Activated CD8-positive, alpha-beta T cell treated with anti-CD3 and anti-CD28 coated beads, Interleukin-2, amount 10 ng/mL, durations not matched to agents 7 days and 5 days (primary cell): ENCODE results near the gene BBS5. TPM values are rescaled to one million over a fixed set of nuclear protein-coding genes. Genes with fewer than 3 reads are reported as not detected.
A peak's percentile ranks its signal among the peaks of the same experiment; 100 is the strongest.
"Not testable (repeated sequence)": the region's sequence is repeated elsewhere in the genome, so short reads cannot be mapped to it uniquely, and the experiment has no call there.

Source experiments
- ATAC-seq: fragments of 150-1000 bp; cut with Tn5 transposase; one replicate; pipeline ENCODE4 v1.10.0; 2021; ENCODE audit warnings: moderate library complexity
- CTCF ChIA-PET: fragments of 350-600 bp; sonication (Branson Sonifier 250); formaldehyde crosslinking; loops from one replicate; lab custom pipeline; 2021; ENCODE audit warnings: antibody characterized with exemption; lab: Charles Lee
- POLR2A ChIA-PET: fragments of 350-600 bp; sonication (Branson Sonifier 250); formaldehyde crosslinking; loops from one replicate; lab custom pipeline; 2021; ENCODE audit warnings: antibody characterized with exemption; lab: Charles Lee
- DNase-seq: peaks from one replicate; pipeline ENCODE4 v3.0.0-alpha.2; 2020
- H3K27ac Mint-ChIP-seq: one replicate; pipeline ENCODE4 v1.8.0; 2021; ENCODE audit warnings: mild to moderate bottlenecking, mixed read lengths
- H3K27me3 Mint-ChIP-seq: one replicate; pipeline ENCODE4 v1.8.0; 2021; ENCODE audit warnings: low read depth, mixed read lengths
- H3K36me3 Mint-ChIP-seq: one replicate; pipeline ENCODE4 v1.8.0; 2021; ENCODE audit warnings: low read depth, mixed read lengths
- H3K4me1 Mint-ChIP-seq: one replicate; pipeline ENCODE4 v1.8.0; 2021; ENCODE audit warnings: low read depth, mixed read lengths
- H3K4me3 Mint-ChIP-seq: one replicate; pipeline ENCODE4 v1.8.0; 2021; ENCODE audit warnings: mild to moderate bottlenecking, mixed read lengths
- H3K9me3 Mint-ChIP-seq: one replicate; pipeline ENCODE4 v1.8.0; 2022; ENCODE audit warnings: mixed read lengths; ENCODE audit not compliant: insufficient read depth
- total RNA-seq, 2 experiments: library from RNA; stranded (reverse); gene quantifications; one replicate each; pipeline ENCODE4 v1.2.3, GENCODE V29; 2021

BBS5 gene
- 1 to 10 TPM; 1.9 to 2.2 TPM for total RNA-seq

DNA sequence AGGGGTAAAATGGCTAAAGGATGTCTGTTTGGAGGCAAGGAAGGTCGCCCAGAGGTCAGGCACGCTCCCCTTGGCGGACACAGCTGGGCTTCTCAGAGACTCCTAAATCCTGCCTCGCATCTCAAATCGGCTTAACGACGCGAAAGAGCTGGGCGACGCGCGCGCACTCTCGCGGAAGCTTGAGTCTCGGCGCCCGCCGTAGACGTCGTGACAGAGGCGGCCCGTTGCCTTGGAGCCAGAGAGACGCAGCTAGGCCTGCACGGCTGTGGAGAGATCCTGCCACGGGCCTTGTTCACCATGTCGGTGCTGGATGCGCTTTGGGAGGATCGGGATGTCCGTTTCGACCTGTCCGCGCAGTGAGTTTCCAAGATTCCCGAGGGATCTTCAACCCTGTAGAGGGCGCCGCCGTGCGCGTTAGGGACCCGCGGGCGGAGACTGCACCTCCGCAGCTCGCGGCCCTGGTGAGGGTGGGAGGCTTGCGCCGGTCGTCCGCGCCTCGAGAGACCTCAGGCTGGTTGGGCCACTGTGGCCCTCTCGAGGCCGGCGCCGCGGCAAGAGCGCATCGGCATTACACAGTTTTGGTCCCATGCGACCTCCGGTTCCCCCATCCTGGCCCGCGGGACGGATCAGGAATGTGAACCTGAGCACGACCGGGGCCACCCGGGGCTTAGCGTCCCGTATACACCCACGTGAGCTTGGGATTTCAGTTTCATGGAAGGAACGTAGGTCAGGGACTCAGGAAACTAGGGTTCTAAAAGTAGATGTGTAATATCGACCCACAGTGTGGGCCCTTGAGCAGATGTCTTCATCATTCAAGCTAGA lies at the start of gene BBS5:
BBS5 (plus strand) TSS at position 238 of the 822 bp plus-strand sequence; CDS start at position 298, 60 bp downstream.
- peak within 1 kb of the TSS; percentile 84 for H3K4me3 Mint-ChIP-seq
- ATAC-seq, result peak; percentile 98
- POLR2A ChIA-PET, result interaction anchor here (0.5 to 1.2 kb wide), 2 partner anchors 105 to 345 kb away, joined by 3 to 4 read pairs; partner anchors contain the start of gene METTL5
- peak; percentile 85 for DNase-seq
- peaks cover 19% of the 10 kb centered on the region for H3K4me1 Mint-ChIP-seq
- CTCF ChIA-PET, result interaction anchor here (0.9 to 2.1 kb wide), 11 partner anchors 8 to 349 kb away, joined by 3 to 11 read pairs (median 3); partner anchors contain the start of gene FASTKD1
- H3K36me3 Mint-ChIP-seq, result no peaks in the 10 kb centered on the region
- no peaks in the 10 kb centered on the region for H3K9me3 Mint-ChIP-seq
- H3K27ac Mint-ChIP-seq, result peak within 1 kb of the TSS; percentile 64
- no peaks in the 10 kb centered on the region for H3K27me3 Mint-ChIP-seq

DNA sequence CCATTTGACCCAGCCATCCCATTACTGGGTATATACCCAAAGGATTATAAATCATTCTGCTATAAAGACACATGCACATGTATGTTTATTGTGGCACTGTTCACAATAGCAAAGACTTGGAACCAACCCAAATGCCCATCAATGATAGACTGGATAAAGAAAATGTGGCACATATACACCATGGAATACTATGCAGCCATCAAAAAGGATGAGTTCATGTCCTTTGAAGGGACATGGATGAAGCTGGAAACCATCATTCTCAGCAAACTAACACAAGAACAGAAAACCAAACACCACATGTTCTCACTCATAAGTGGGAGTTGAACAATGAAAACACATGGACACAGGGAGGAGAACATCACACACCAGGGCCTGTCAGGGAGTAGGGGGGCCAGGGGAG lies 47.5 kb upstream of the BBS5 start:
- H3K4me3 Mint-ChIP-seq, CTCF ChIA-PET, ATAC-seq, H3K27ac Mint-ChIP-seq, H3K9me3 Mint-ChIP-seq, H3K36me3 Mint-ChIP-seq, POLR2A ChIA-PET, DNase-seq, H3K4me1 Mint-ChIP-seq: not testable (repeated sequence)
- H3K27me3 Mint-ChIP-seq, result peaks cover 15% of the 10 kb centered on the region

- ATAC-seq, H3K36me3 Mint-ChIP-seq, H3K4me3 Mint-ChIP-seq, DNase-seq, H3K27ac Mint-ChIP-seq, POLR2A ChIA-PET, H3K9me3 Mint-ChIP-seq, H3K4me1 Mint-ChIP-seq: not testable (repeated sequence)
- CTCF ChIA-PET, result interaction anchor here (1.2 kb wide), 1 partner anchor 325 kb away, joined by 3 read pairs; no protein-coding TSS in a partner anchor
- H3K27me3 Mint-ChIP-seq, result peaks cover 25% of the 10 kb centered on the region
Observed at GRCh38 chr2:169434236-169434635, 45.1 kb upstream of the BBS5 start.

GRCh38 chr2:169438466-169439072 lies 40.7 kb upstream of the BBS5 start:
- peaks cover 5% of the 10 kb centered on the region for H3K4me1 Mint-ChIP-seq
- no peak for DNase-seq
- H3K27me3 Mint-ChIP-seq, result peaks cover 40% of the 10 kb centered on the region
- no peak overlapping the region for H3K4me3 Mint-ChIP-seq
- ChIA-PET POLR2A (interaction anchor here (0.6 kb wide), 1 partner anchor 382 kb away, joined by 4 read pairs; no protein-coding TSS in a partner anchor), CTCF (interaction anchor here (1.0 kb wide), 1 partner anchor 14 kb away, joined by 3 read pairs; no protein-coding TSS in a partner anchor)
- H3K36me3 Mint-ChIP-seq, result no peaks in the 10 kb centered on the region
- no peak overlapping the region for H3K27ac Mint-ChIP-seq
- no peaks in the 10 kb centered on the region for H3K9me3 Mint-ChIP-seq
- ATAC-seq, result no peak

DNA sequence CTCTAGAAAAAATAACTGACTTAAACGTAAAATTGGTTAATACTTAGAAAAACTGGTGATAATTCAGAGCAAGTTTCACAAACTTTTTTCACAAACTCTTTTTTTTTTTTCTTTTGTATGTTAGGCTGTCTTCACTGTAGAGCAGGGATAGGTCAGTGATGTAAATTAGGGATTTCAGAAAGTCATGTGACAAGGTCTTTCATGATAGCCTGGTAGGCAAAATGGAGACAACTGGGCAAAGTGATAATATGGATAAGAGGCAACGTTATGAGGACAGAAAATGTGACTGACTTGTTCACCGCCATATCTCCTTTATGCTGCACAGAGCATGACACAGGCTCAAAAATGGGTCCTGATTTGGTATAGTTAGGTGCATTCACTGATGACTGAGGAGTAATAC lies 39.4 kb upstream of the BBS5 start:
- Mint-ChIP-seq H3K27ac (no peak overlapping the region), H3K4me3 (no peak overlapping the region), H3K36me3 (no peaks in the 10 kb centered on the region), H3K9me3 (no peaks in the 10 kb centered on the region), H3K27me3 (peaks cover 39% of the 10 kb centered on the region), H3K4me1 (peaks cover 5% of the 10 kb centered on the region)
- ChIA-PET CTCF (no interaction called here), POLR2A (no interaction called here)
- no peak for ATAC-seq
- no peak for DNase-seq

GRCh38 chr2:169446452-169446851 lies 32.8 kb upstream of the BBS5 start:
- POLR2A ChIA-PET, result no interaction called here
- H3K36me3 Mint-ChIP-seq, result no peaks in the 10 kb centered on the region
- no peaks in the 10 kb centered on the region for H3K9me3 Mint-ChIP-seq
- no peak overlapping the region for H3K4me3 Mint-ChIP-seq
- H3K27ac Mint-ChIP-seq, result no peak overlapping the region
- no peaks in the 10 kb centered on the region for H3K4me1 Mint-ChIP-seq
- ATAC-seq (no peak), DNase-seq (no peak)
- CTCF ChIA-PET, result no interaction called here
- peaks cover 9% of the 10 kb centered on the region for H3K27me3 Mint-ChIP-seq

- H3K27ac Mint-ChIP-seq, result no peak overlapping the region
- CTCF ChIA-PET, result no interaction called here
- no peak for DNase-seq
- peaks cover 4% of the 10 kb centered on the region for H3K27me3 Mint-ChIP-seq
- H3K36me3 Mint-ChIP-seq, result no peaks in the 10 kb centered on the region
- H3K9me3 Mint-ChIP-seq, result no peaks in the 10 kb centered on the region
- ATAC-seq, result no peak
- POLR2A ChIA-PET, result no interaction called here
- H3K4me3 Mint-ChIP-seq, result no peak overlapping the region
- no peaks in the 10 kb centered on the region for H3K4me1 Mint-ChIP-seq
Observed at GRCh38 chr2:169448316-169448715, 31.0 kb upstream of the BBS5 start.

DNA sequence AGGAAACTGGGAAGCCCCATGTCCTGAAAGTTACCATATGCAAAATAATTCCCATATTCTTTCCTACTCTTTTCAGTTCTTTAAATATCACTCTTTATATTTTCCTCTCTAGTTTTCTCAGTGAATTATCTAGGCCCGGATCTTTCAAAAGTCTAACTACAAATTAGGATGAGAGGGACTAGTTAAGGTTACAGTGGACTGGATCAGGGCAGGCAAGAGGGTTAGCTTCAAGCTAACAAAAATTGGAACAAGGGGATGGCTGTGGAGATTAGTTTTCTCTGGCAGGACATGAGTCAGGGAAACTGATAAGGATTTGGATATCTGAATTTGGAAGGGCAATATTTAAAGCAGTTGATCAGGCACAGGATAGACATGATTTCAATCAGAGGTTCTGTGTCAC lies 30.4 kb upstream of the BBS5 start:
- POLR2A ChIA-PET, result no interaction called here
- Mint-ChIP-seq H3K9me3 (no peaks in the 10 kb centered on the region), H3K36me3 (no peaks in the 10 kb centered on the region), H3K27ac (no peak overlapping the region), H3K4me1 (no peaks in the 10 kb centered on the region), H3K4me3 (no peak overlapping the region), H3K27me3 (peaks cover 5% of the 10 kb centered on the region)
- DNase-seq, result no peak
- CTCF ChIA-PET, result no interaction called here
- ATAC-seq, result no peak

- no peak overlapping the region for H3K4me3 Mint-ChIP-seq
- POLR2A ChIA-PET, result no interaction called here
- CTCF ChIA-PET, result interaction anchor here (0.6 to 2.2 kb wide), 9 partner anchors 11 to 479 kb away, joined by 3 to 6 read pairs (median 4); no protein-coding TSS in a partner anchor
- H3K27me3 Mint-ChIP-seq, result peaks cover 10% of the 10 kb centered on the region
- no peaks in the 10 kb centered on the region for H3K9me3 Mint-ChIP-seq
- DNase-seq, result no peak
- H3K4me1 Mint-ChIP-seq, result no peaks in the 10 kb centered on the region
- H3K27ac Mint-ChIP-seq, result no peak overlapping the region
- H3K36me3 Mint-ChIP-seq, result no peaks in the 10 kb centered on the region
- ATAC-seq, result no peak
Observed at GRCh38 chr2:169452080-169452479, 27.2 kb upstream of the BBS5 start.

DNA sequence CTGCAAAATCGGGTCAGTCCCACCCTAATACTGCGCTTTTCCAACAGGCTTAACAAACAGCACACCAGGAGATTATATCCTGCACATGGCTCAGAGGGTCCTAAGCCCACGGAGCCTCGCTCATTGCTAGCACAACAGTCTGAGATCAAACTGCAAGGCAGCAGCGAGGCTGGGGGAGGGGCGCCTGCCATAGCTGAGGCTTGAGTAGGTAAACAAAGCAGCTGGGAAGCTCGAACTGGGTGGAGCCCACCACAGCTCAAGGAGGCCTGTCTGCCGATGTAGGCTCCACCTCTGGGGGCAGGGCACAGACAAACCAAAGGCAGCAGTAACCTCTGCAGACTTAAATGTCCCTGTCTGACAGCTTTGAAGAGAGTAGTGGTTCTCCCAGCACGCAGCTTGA lies 26.2 kb upstream of the BBS5 start:
- H3K36me3 Mint-ChIP-seq, H3K9me3 Mint-ChIP-seq, H3K4me3 Mint-ChIP-seq, ATAC-seq, DNase-seq, POLR2A ChIA-PET, H3K27ac Mint-ChIP-seq, H3K4me1 Mint-ChIP-seq: not testable (repeated sequence)
- H3K27me3 Mint-ChIP-seq, result peaks cover 13% of the 10 kb centered on the region
- CTCF ChIA-PET, result interaction anchor here (1.1 to 1.8 kb wide), 3 partner anchors 14 to 478 kb away, joined by 3 to 6 read pairs (median 4); no protein-coding TSS in a partner anchor

- POLR2A ChIA-PET, result no interaction called here
- Mint-ChIP-seq H3K4me1 (no peaks in the 10 kb centered on the region), H3K27ac (no peak overlapping the region), H3K4me3 (no peak overlapping the region), H3K9me3 (no peaks in the 10 kb centered on the region), H3K36me3 (no peaks in the 10 kb centered on the region), H3K27me3 (peaks cover 9% of the 10 kb centered on the region)
- no peak for ATAC-seq
- CTCF ChIA-PET, result interaction anchor here (0.7 kb wide), 1 partner anchor 305 kb away, joined by 4 read pairs; no protein-coding TSS in a partner anchor
- no peak for DNase-seq
Observed at GRCh38 chr2:169461143-169461542, 18.2 kb upstream of the BBS5 start.
